BE2C (cell line): ENCODE results near the gene NOX3. TPM values are rescaled to one million over a fixed set of nuclear protein-coding genes. Genes with fewer than 3 reads are reported as not detected.

Experiments used
- DNase-seq: peaks from one replicate; pipeline ENCODE4 v3.0.0-alpha.2; 2020
- H3K27me3 ChIP-seq: fragments of 250-450 bp; sonication (Bioruptor Pico); 2 replicates; pipeline ENCODE4 v1.5.1; 2020; ENCODE audit warnings: mild to moderate bottlenecking
- H3K36me3 ChIP-seq: fragments of 250-450 bp; sonication (Bioruptor Pico); 2 replicates; pipeline ENCODE4 v1.5.1; 2020; ENCODE audit warnings: mild to moderate bottlenecking
- H3K4me1 ChIP-seq: fragments of 250-450 bp; sonication (Bioruptor Pico); 2 replicates; pipeline ENCODE4 v1.5.1; 2020
- H3K4me3 ChIP-seq: 2 replicates; pipeline ENCODE4 v1.5.1; 2011; ENCODE audit warnings: low read depth, low read length
- H3K9me3 ChIP-seq: fragments of 250-450 bp; sonication (Bioruptor Pico); 2 replicates; pipeline ENCODE4 v1.5.1; 2020
- CTCF ChIP-seq: IDR thresholded peaks from 2 replicates; pipeline ENCODE4 v1.5.1; 2012; ENCODE audit warnings: mild to moderate bottlenecking, low read depth, low read length
- polyA plus RNA-seq: library from polyadenylated mRNA; unstranded; fragments of >200 nt; gene quantifications from one replicate; pipeline ENCODE4 v1.2.1, GENCODE V29; 2012; ENCODE audit warnings: low read depth, missing spikeins; ENCODE audit not compliant: insufficient read length, insufficient read depth

NOX3 gene
- polyA plus RNA-seq = 1.9 TPM

GRCh38 chr6:155455766-155456165 is at the start of gene NOX3:
Gene NOX3, minus strand, starts transcription at chr6:155455839. Its CDS starts 39 bp downstream, at chr6:155455800.
- no peak for TF ChIP-seq CTCF
- Histone ChIP-seq H3K36me3 (no peaks in the 10 kb centered on the region), H3K4me3 (no peak within 1 kb of the TSS), H3K4me1 (no peaks in the 10 kb centered on the region), H3K27me3 (no peaks in the 10 kb centered on the region), H3K9me3 (no peaks in the 10 kb centered on the region)
- no peak for DNase-seq

- no peaks in the 10 kb centered on the region for H3K9me3 ChIP-seq
- H3K4me1 ChIP-seq = peaks cover 8% of the 10 kb centered on the region
- no peak for DNase-seq
- H3K4me3 ChIP-seq = no peak overlapping the region
- H3K27me3 ChIP-seq = no peaks in the 10 kb centered on the region
- no peak for TF ChIP-seq CTCF
- no peaks in the 10 kb centered on the region for H3K36me3 ChIP-seq
Measured at GRCh38 chr6:155504848-155505607, 49.4 kb upstream of the NOX3 start.

- Histone ChIP-seq H3K4me1 (peaks cover 8% of the 10 kb centered on the region), H3K27me3 (no peaks in the 10 kb centered on the region), H3K4me3 (no peak overlapping the region), H3K36me3 (no peaks in the 10 kb centered on the region), H3K9me3 (no peaks in the 10 kb centered on the region)
- no peak for TF ChIP-seq CTCF
- DNase-seq = no peak
Measured at GRCh38 chr6:155502393-155502792, 46.8 kb upstream of the NOX3 start.

- Histone ChIP-seq H3K36me3 (no peaks in the 10 kb centered on the region), H3K9me3 (no peaks in the 10 kb centered on the region), H3K4me3 (no peak overlapping the region), H3K27me3 (no peaks in the 10 kb centered on the region), H3K4me1 (peaks cover 12% of the 10 kb centered on the region)
- no peak for TF ChIP-seq CTCF
- DNase-seq = no peak
Measured at GRCh38 chr6:155499574-155499973, 43.9 kb upstream of the NOX3 start.

- Histone ChIP-seq H3K9me3 (no peaks in the 10 kb centered on the region), H3K36me3 (no peaks in the 10 kb centered on the region), H3K27me3 (no peaks in the 10 kb centered on the region), H3K4me3 (no peak overlapping the region), H3K4me1 (peaks cover 13% of the 10 kb centered on the region)
- TF ChIP-seq CTCF = no peak
- DNase-seq = no peak
Measured at GRCh38 chr6:155498370-155498769, 42.7 kb upstream of the NOX3 start.

GRCh38 chr6:155497273-155497672 is 41.6 kb upstream of the NOX3 start:
- DNase-seq = no peak
- H3K36me3 ChIP-seq = no peaks in the 10 kb centered on the region
- TF ChIP-seq CTCF = no peak
- H3K27me3 ChIP-seq = no peaks in the 10 kb centered on the region
- H3K4me3 ChIP-seq = no peak overlapping the region
- H3K4me1 ChIP-seq = peaks cover 18% of the 10 kb centered on the region
- peaks cover 5% of the 10 kb centered on the region; the same call in 1 of the 2 replicates for H3K9me3 ChIP-seq
